GM19043 (cell line): ENCODE results near the gene VMP1.
"Not testable (repeated sequence)": the region's sequence is repeated elsewhere in the genome, so short reads cannot be mapped to it uniquely, and the experiment has no call there.

Experiments used
- ATAC-seq: cut with Tn5 transposase; IDR thresholded peaks from one replicate; pipeline ENCODE4 v1.9.1; 2021; ENCODE audit warnings: low read depth; ENCODE audit not compliant: unreplicated experiment

Gene VMP1

DNA sequence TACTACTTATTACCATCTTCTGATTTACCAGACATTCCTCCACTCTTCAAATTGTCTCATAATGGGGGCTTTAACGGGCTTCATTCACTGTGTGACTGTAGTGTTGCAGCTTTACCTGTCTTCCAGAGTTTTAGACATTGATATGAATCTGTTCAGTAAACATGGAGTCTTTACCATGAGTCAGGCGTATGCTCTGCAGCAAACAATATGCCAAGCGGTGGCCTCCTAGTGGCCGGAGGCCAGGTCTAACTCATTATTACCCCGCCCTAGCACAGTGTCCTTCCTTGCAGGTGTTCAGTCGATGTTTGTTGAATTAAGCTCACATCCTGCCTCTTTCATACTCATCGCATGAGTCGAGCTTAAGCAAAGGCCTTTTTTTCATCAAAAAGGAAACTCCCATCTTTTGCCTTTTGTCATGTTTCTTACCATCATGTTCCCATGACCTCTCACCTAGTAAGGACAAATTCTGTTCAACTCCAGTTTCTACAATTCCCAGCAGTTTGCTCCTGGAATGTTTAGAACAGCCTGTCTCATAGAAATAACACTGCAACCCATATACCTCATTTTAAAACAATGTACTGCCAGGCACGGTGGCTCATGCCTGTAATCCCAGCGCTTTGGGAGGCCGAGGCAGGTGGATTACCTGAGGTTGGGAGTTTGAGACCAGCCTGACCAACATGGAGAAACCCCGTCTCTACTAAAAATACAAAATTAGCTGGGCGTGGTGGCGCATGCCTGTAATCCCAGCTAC is 145.9 kb downstream of the VMP1 start:
- ATAC-seq: peak; percentile 50

DNA sequence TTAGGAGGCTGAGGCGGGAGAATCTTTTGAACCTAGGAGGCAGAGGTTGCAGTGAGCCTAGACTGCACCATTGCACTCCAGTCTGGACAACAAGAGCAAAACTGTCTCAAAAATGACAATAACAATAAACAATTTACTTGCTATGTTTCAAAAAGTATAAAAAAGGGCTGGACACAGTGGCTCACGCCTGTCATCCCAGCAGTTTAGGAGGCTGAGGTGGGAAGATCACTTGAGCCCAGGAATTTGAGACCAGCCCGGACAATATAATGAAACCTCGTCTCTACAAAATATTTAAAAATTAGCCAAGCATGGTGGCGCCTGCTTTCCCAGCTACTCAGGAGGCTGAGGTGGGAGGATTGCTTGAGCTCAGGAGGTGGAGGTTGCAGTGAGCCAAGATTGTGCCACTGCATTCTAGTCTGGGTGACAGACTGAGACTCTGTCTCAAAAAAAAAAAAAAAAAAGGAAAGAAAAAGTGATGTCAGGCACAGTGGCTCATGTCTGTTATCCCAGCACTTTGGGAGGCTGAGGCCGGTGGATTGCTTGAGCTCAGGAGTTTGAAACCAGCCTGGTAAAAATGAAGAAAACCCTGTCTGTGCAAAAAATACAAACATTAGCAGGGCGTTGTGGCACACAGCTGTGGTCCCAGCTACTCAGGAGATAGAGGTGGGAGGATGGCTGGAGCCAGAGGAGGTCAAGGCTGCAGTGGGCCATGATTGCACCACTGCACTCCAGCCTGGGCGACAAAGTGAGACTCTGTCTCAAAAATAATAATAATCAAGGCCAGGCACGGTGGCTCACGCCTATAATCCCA is 146.7 kb downstream of the VMP1 start:
- ATAC-seq: not testable (repeated sequence)

GRCh38 chr17:59856859-59857794 is 149.7 kb downstream of the VMP1 start:
- no peak for ATAC-seq

DNA sequence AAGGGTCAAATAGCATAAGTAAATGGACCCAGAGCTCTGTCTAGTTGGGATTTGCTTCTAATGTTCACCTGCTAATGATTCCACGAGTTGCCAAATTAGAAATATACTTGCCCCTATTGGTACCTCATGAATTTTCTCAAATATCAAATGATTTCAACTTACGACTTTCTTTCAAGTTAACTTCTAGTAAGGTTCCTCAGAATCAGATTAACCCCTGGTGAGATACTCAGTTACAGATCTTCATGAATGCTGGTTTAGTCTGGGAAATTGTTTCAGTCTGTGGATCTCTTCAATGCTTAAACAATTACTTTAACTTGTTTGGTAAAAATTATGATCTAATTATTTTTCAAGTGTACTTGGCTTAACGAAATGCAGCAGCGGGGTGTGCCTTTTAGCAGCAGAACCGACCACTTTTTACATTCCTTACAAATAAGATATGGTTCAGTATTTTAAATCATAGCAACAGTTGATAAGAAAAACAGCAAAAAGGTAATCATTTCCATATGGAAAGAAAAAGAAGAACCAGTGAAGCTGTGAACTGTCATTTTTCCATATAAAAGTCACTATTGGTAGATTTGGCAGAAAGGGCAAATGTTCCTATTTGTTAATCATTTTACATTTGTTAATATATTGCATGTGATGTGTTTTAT is 150.8 kb downstream of the VMP1 start:
- no peak for ATAC-seq

DNA sequence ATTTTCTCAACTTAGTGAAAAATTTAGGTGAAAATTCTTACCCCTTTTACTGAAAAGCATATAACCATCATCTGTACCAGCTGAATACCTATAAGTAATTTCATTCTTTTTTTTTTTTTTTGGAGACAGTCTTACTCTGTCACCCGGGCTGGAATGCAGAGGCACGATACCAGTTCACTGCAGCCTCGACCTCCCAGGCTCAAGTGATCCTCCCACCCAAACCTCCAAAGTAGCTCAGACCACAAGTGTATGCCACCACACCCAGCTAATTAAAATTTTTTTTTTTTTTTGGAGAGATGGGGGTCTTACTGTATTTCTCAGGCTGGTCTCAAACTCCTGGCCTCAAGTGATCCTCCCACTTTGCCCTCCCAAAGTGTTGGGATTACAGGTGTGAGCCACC is 151.5 kb downstream of the VMP1 start:
- no peak for ATAC-seq

- ATAC-seq: no peak
Measured at GRCh38 chr17:59859444-59860025, 152.1 kb downstream of the VMP1 start.

- no peak for ATAC-seq
Measured at GRCh38 chr17:59863616-59864015, 156.2 kb downstream of the VMP1 start.

DNA sequence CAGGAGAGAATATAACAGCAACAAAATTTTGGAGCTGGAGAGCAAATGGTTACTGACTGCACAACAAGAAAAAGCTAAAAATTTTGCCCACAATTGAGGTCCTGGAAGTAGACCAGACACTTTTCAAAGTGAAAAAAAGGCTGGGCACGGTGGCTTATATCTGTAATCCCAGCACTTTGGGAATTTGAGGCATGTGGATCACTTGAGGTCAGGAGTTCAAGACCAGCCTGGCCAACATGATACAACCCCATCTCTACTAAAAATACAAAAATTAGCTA is 162.4 kb downstream of the VMP1 start:
- no peak for ATAC-seq

GRCh38 chr17:59870482-59870881 is 163.0 kb downstream of the VMP1 start:
- ATAC-seq: no peak

- ATAC-seq: no peak
Measured at GRCh38 chr17:59872351-59872750, 164.9 kb downstream of the VMP1 start.

- not testable (repeated sequence) for ATAC-seq
Measured at GRCh38 chr17:59873414-59873813, 166.0 kb downstream of the VMP1 start.

- no peak for ATAC-seq
Measured at GRCh38 chr17:59874376-59874775, 166.9 kb downstream of the VMP1 start.

DNA sequence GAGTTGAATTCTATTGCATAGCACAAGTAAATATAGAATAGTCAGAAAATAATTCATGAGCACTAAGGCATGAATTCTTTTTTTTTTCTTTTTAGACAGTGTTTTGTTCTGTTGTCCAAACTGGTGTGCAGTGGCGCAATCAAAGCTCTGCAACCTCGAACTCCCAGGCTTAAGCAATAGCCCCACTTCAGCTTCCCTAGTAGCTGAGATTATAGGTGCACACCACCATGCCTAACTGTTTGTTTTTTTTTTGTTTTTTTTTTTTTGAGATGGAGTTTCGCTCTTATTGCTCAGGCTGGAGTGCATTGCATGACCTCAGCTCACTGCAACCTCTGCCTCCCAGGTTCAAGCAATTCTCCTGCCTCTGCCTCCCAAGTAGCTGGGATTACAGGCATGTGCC is 168.7 kb downstream of the VMP1 start:
- no peak for ATAC-seq

GRCh38 chr17:59877965-59878364 is 170.5 kb downstream of the VMP1 start:
- no peak for ATAC-seq

DNA sequence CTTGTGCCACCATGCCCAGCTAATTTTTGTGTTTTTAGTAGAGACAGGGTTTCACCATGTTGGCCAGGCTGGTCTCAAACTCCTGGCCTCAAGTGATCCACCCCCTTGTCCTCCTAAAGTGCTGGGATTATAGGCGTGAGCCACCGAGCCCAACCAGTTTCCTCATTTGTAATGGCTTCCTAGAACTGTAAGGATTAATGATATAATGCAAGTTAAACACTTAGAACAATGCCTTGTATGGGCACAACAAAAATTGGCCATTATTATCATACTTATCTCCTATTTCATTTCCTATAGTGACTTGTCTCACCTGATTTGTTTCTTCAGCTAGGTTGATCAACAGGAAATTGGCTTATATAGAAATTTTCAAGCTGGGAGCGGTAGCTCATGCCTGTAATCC is 171.2 kb downstream of the VMP1 start:
- ATAC-seq: no peak

- no peak for ATAC-seq
Measured at GRCh38 chr17:59884861-59885260, 177.4 kb downstream of the VMP1 start.

GRCh38 chr17:59888145-59888750 is 180.8 kb downstream of the VMP1 start:
- no peak for ATAC-seq

DNA sequence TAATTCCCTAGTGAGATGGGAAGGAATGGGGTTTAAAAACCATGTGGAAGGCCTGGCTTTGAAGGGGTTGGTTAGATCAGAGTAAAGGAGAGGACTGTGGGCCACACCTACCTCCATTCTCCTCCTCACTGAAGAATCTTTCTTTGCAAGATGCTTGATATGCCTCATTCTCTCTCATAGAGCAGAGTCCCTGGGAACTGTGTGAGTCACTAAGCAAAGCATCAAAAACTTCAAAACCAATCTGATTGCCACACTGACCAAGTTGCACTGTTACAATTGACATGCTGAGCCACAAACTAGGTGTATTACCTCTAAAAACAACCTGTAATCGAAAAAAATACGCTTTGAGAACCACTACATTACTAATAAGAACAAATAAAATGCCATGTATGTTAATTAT is 183.3 kb downstream of the VMP1 start:
- no peak for ATAC-seq
